KOPT-K1 (cell line): ENCODE measurements around the gene CHADL.

Experiments used
- H3K27ac ChIP-seq: fragments of 200-600 bp; sonication (generic); 2 replicates; pipeline ENCODE4 v1.5.1; 2016; ENCODE audit warnings: antibody characterized with exemption, mild to moderate bottlenecking, low read depth, low read length; ENCODE audit not compliant: poor library complexity, severe bottlenecking
- H3K36me3 ChIP-seq: fragments of 200-600 bp; sonication (generic); 2 replicates; pipeline ENCODE4 v1.5.1; 2017; ENCODE audit warnings: antibody characterized with exemption, mild to moderate bottlenecking, low read length, moderate library complexity; ENCODE audit not compliant: insufficient read depth
- H3K9me3 ChIP-seq: fragments of 200-600 bp; sonication (generic); 2 replicates; pipeline ENCODE4 v1.5.1; 2017; ENCODE audit warnings: antibody characterized with exemption, low read length, mild to moderate bottlenecking; ENCODE audit not compliant: insufficient read depth, poor library complexity, severe bottlenecking

The CHADL gene

DNA sequence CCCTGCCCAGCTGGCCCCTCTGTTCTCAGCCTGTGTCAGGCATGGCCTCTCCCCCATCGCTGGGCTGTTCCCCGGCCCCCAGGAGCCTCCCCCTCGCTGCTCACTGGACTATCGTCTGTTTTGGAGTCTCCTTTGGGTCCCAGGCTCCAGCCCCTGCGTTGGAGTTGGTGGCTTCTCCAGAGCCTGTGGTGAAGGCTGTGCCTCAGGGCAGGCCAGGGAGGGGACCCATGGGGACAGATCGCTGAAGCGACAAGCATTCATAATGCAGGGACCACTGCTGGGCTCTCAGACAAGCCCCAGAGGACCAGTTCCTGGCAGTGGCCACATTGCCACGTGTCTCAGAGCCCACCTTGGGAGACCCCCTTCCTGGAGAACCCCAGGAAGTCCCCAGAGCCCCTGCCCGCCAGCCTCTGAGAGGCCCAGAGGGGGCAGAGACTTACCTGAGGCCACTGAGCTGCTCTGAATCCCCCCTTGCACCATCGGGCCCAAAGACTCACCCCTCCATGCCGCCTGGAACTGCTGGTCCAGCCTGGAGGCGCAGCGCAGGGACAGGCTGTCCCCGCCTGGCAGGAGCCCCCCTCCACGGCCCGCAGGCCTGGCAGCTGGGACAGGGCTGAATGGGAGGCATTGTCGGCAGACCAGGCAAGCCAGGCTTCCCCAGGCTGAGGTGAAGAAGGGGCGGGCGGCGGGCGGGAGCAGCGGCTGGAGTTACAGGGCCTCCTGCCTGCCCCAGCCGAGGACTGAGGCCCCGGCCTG, at the start of gene CHADL:
Gene CHADL (minus strand): TSS at position 555 of the 756 bp plus-strand sequence. CDS start 50 bp downstream, at position 505.
- H3K27ac ChIP-seq, result no peak within 1 kb of the TSS
- H3K9me3 ChIP-seq, result no peaks in the 10 kb centered on the region
- peaks cover 17% of the 10 kb centered on the region for H3K36me3 ChIP-seq

- H3K27ac ChIP-seq, result no peak overlapping the region
- no peaks in the 10 kb centered on the region for H3K9me3 ChIP-seq
- H3K36me3 ChIP-seq, result peaks cover 3% of the 10 kb centered on the region
Measured at GRCh38 chr22:41289671-41290070, 48.9 kb upstream of the CHADL start.

DNA sequence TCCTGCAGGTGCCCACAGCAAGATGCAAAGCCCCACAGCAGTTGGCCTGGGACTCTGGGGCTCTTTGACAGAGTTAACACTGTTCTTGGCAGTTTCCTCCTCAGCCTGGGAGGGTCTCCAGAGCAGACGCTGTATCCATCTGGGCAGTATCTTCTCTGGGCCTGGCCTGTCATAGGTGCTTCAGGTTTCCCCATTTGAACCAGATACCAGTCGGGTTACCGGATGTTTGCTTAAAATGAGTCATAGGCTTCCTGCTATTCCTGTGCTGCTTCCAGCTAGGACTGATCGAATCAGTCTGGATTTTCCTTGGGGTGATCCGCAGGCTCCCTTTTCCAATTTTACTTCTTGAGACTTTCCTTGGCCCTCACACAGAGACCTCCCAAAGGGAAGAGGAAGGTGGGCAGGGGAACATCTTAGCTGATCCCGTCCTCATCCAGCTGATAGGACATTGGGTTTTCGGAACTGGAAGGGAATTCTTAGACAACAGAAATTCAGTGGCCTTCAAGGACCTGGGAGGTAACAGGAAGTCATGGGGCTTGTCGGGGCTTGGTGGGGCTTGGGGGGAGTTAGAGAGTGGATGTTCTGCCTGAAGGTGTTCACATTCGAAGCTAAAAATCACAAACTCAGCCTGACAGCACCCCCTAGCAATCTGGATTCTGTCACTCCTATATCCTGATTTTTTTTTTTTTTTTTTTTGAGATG, 47.7 kb upstream of the CHADL start:
- H3K27ac ChIP-seq, result no peak overlapping the region
- H3K9me3 ChIP-seq, result no peaks in the 10 kb centered on the region
- H3K36me3 ChIP-seq, result peaks cover 15% of the 10 kb centered on the region

GRCh38 chr22:41286639-41287091, 45.9 kb upstream of the CHADL start:
- peaks cover 32% of the 10 kb centered on the region for H3K36me3 ChIP-seq
- H3K27ac ChIP-seq, result peak overlapping the region; percentile 68
- H3K9me3 ChIP-seq, result no peaks in the 10 kb centered on the region

GRCh38 chr22:41285820-41286638, 45.3 kb upstream of the CHADL start, which contains the start of gene RANGAP1:
Gene RANGAP1 (minus strand): TSS chr22:41286187. CDS start chr22:41281044, 5,143 bp downstream.
- Histone ChIP-seq H3K36me3 (peaks cover 39% of the 10 kb centered on the region), H3K27ac (peak within 1 kb of the TSS; percentile 82), H3K9me3 (no peaks in the 10 kb centered on the region)

DNA sequence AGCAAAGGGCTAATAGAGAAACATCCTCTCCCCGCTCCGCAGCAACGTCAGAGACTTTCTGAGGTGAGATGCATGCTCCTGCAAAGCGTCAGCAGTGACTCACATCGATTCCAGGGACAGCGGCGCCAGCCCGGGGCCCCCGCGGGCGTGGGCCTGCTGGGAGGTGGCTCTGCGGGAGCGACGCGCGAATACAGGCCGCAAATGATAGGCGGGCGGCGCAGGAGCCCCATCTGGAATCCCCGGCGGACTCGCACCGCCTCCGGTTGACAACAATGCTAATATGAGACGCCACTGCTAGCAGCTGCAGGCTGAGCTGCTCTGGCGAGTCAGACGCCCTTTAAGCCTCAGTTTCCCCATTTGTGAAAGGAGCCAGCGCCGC, 44.7 kb upstream of the CHADL start:
- Histone ChIP-seq H3K9me3 (no peaks in the 10 kb centered on the region), H3K27ac (peak overlapping the region; percentile 82), H3K36me3 (peaks cover 45% of the 10 kb centered on the region)

DNA sequence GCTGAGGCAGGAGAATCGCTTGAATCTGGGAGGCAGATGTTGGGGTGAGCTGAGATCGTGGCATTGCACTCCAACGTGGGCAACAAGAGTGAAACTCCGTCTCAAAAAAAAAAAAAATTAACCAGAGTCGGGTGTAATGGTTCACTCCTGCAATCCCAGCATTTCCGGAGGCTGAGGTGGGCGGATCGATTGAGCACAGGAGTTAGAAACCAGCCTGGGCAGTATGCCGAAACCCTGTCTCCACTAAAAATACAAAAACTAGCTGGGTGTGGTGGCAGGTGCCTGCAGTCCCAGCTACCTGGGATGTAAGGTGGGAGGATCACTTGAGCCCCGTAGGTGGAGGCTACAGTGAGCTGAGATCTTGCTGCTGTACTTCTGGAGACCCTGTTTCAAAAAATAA, 43.7 kb upstream of the CHADL start:
- peaks cover 54% of the 10 kb centered on the region for H3K36me3 ChIP-seq
- H3K27ac ChIP-seq, result peak overlapping the region; percentile 82
- H3K9me3 ChIP-seq, result no peaks in the 10 kb centered on the region

DNA sequence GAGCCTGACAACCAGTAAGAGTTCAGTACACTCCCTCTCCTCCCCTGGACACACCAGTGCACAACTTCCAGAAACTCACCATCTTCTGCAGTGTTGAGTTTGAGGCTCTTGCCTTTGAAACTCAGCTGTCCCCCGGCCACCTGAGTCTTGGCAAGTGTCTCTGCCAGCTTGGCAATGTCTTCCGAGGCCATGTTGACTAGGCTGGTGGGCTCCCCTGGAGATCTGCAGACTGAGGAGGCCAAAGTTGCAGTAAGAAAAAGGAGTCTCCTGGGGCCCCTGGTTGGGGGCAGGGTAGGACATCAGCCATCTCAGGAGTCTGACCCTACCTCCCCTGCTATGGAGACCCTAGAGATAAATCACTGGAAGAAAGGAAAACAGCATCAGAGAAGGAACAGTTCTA, 40.1 kb upstream of the CHADL start:
- Histone ChIP-seq H3K27ac (no peak overlapping the region), H3K9me3 (no peaks in the 10 kb centered on the region), H3K36me3 (peaks cover 90% of the 10 kb centered on the region)

GRCh38 chr22:41280065-41280464, 39.3 kb upstream of the CHADL start:
- Histone ChIP-seq H3K27ac (no peak overlapping the region), H3K9me3 (no peaks in the 10 kb centered on the region), H3K36me3 (peaks cover 98% of the 10 kb centered on the region)

DNA sequence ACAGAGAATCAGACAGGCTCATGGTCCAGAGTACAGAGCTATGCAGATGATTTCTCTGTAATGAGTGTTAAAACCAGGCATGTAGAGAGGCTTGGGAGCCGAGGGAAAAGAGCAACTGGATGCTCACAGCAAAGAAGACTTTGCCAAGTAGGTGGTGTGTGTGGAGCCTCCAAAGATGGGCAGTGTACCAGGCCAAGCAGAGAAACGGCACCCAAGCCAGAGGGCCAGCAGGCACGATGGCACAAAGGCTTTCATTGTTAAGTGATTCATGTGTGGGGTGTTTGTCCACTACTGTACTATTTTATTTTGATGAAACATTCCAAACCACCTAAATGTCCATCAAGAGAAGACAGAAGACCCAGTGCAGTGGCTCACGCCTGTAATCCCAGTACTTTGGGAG, 34.1 kb upstream of the CHADL start:
- Histone ChIP-seq H3K36me3 (peaks cover 98% of the 10 kb centered on the region), H3K27ac (no peak overlapping the region), H3K9me3 (no peaks in the 10 kb centered on the region)

GRCh38 chr22:41273128-41273527, 32.4 kb upstream of the CHADL start:
- H3K27ac ChIP-seq, result no peak overlapping the region
- peaks cover 98% of the 10 kb centered on the region for H3K36me3 ChIP-seq

DNA sequence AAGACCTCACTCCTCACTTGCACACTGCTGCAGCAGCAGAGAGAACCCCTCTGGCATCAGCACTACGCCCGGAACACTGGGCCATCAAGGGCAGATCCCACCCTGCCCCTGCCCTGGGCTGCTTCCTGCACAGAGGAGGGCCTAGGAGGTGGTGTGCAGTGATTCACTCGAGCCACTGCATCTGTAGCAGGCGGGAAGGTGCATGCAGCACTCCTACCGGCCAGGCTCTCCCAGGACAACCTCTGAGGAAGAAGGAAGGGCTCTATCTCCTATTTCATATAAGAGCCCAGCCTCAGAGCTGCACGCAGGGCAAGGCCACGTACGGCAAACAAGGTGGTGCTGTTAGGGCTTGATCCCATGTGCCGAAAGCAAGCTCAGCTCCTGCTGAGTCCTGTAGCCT, 31.1 kb upstream of the CHADL start:
- Histone ChIP-seq H3K36me3 (peaks cover 98% of the 10 kb centered on the region), H3K27ac (no peak overlapping the region), H3K9me3 (no peaks in the 10 kb centered on the region)

More at GRCh38 chr22:41273128-41273527, 32.4 kb upstream of the CHADL start:
- no peaks in the 10 kb centered on the region for H3K9me3 ChIP-seq

DNA sequence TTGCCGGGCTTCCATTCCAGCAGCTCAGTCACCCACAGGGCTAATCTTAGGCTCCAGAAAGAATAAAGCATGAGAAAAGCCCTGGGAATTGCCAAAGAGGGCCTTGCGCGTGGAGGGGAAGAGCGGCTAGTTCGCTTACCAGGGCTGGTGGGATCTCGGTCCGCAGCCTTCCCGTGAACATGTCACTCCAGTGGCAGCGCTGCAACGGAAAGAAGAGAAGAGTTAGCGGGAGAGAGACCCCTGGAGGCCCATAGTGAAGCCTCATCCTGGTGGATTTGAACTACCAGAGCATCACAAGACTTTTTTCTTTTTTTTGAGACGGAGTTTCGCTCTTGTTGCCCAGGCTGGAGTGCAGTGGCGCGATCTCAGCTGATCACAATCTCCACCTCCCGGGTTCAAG, 27.2 kb upstream of the CHADL start:
- Histone ChIP-seq H3K36me3 (peaks cover 99% of the 10 kb centered on the region), H3K9me3 (no peaks in the 10 kb centered on the region), H3K27ac (no peak overlapping the region)

- H3K27ac ChIP-seq, result no peak overlapping the region
- peaks cover 100% of the 10 kb centered on the region for H3K36me3 ChIP-seq
- no peaks in the 10 kb centered on the region for H3K9me3 ChIP-seq
Measured at GRCh38 chr22:41264408-41264941, 23.7 kb upstream of the CHADL start.

DNA sequence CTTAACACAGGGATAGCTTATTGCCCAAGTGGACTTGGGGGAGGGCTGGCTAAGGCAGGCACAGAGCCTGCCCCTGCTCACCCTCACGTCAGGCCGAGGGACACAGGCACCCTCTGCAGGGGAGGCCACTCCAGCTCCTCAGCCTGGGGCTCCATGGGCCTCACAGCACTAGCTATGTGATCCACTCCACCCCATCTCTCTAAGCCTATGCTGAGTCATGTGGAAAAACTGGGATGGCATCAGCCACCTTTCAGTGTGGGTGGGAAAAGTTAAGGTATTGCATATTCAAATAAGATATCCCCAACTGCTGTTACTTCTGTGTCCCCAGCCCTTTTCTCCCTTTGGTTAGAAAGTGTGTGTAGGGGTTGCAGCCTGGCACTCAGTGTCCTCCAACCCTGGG, 23.0 kb upstream of the CHADL start:
- Histone ChIP-seq H3K27ac (no peak overlapping the region), H3K36me3 (peaks cover 100% of the 10 kb centered on the region), H3K9me3 (no peaks in the 10 kb centered on the region)
